Stimulated activated CD4-positive, alpha-beta T cell treated with anti-CD3 and anti-CD28 coated beads, Interleukin-12 subunit alpha, Interleukin-12 subunit beta, amount 100 ng/mL, for 4 hours (primary cell): ENCODE measurements around the gene UBE2R2.

Experiments
- DNase-seq: peaks from one replicate; pipeline ENCODE4 v3.0.0-alpha.2; 2020

UBE2R2 gene

GRCh38 chr9:33885948-33886347, 69.0 kb downstream of the UBE2R2 start:
- DNase-seq = no peak

GRCh38 chr9:33893861-33894260, 76.9 kb downstream of the UBE2R2 start:
- no peak for DNase-seq

DNA sequence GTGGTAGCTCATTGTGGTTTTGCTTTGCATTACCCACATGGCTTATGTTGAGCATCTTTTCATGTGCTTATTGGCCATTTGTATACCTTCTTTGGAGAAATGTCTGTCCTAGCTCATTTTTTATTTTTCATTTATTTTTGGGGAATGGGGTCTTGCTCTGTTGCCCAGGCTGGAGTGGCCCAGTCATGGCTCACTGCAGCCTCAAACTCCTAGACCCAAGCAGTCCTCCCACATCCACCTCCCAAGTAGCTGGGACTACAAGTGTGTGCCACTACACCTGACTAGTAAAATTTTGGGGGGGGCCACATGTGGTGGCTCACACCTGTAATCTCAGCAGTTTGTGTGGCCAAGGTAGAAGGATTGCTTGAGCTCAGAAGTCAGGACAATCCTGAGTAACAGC, 77.4 kb downstream of the UBE2R2 start:
- DNase-seq = no peak

GRCh38 chr9:33903157-33903780, 86.3 kb downstream of the UBE2R2 start:
- DNase-seq = no peak

- no peak for DNase-seq
Observed at GRCh38 chr9:33905137-33905536, 88.2 kb downstream of the UBE2R2 start.

- DNase-seq = no peak
Observed at GRCh38 chr9:33906769-33907168, 89.8 kb downstream of the UBE2R2 start.

DNA sequence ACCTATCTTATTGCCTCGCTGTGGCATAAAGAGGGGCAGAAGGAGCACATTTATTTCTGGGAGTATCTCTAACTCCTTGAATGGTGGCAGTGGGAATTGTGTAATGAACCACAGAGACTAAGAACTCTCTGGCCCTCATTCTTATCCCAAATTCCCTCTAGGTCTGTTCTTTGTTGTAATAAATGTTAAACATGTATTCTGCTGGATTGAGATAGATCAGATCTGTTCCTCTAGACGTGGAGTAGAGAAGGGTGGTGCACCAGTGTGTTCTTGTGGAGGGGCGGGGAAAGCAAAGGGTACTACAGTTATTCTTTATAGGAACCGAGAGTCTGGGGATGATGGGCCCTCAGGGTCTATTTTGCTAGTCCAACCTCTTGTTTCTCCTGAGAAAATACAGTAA, 90.4 kb downstream of the UBE2R2 start:
- no peak for DNase-seq

- no peak for DNase-seq
Observed at GRCh38 chr9:33908114-33908513, 91.2 kb downstream of the UBE2R2 start.

DNA sequence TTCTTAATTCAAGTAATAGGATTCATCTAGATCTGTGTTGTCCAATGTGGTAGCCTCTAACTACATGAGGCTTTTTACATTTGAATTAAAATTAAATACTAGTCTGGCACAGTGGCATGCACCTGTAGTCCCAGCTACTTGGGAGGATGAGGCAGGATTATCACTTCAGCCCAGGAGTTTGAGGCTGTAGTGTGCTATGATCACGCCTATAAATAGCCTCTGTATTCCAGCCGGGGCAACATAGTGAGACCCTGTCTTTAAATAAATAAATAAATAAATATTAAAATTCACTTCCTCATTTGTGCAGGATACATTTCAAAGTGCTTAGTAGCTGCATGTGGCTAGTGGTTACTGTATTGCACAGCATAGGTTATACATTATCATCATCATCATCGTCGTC, 91.8 kb downstream of the UBE2R2 start:
- no peak for DNase-seq

GRCh38 chr9:33913541-33913940, 96.6 kb downstream of the UBE2R2 start:
- DNase-seq = no peak

DNA sequence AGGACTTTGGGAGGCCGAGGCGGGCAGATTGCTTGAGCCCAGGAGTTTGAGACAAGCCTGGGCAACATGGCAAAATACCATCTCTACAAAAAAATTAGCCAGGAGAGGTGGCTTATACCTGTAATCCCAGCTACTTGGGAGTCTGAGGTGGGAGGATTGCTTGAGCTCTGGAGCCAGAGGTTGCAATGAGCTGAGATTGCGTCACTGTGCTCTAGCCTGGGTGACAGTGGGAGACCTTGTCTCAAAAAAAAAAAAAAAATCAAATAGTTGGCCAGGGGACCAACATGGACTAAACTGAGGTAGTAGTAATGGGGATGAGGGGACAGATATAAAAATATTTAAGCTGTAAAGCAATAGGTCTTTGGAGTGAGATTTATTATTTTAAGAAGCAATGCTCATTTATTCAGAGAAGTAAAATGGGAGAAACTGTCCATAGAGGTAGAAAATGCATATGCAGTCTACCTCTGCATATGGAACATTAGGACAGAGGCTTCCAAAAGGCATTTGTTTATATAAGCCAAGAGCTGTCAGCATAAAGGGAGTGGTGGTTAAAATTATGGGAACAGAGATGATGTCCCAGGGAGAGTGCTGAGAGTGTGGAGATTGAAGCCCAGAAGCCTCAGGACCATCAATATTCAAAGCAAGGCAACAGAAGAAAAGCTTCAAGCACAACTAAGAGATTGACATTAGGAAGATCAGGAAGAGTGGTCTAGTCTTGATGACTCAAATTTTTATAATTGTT, 98.1 kb downstream of the UBE2R2 start:
- DNase-seq = no peak

DNA sequence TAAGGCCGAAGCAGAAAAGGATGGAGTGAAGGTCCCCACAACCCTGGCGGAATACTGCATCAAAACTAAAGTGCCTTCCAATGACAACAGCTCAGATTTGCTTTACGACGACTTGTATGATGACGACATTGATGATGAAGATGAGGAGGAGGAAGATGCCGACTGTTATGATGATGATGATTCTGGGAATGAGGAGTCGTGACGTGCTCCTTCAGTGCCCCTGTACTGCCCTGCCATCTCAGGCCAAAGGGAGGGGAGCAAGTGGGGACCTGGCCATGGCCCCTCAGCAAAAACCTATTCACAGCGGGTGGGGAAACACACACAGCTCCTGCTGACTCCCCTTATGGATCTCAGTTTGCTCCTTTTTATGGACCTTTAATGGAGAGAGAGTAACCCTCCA, 100.1 kb downstream of the UBE2R2 start:
- no peak for DNase-seq

- DNase-seq = no peak
Observed at GRCh38 chr9:33919276-33919897, 102.4 kb downstream of the UBE2R2 start.

DNA sequence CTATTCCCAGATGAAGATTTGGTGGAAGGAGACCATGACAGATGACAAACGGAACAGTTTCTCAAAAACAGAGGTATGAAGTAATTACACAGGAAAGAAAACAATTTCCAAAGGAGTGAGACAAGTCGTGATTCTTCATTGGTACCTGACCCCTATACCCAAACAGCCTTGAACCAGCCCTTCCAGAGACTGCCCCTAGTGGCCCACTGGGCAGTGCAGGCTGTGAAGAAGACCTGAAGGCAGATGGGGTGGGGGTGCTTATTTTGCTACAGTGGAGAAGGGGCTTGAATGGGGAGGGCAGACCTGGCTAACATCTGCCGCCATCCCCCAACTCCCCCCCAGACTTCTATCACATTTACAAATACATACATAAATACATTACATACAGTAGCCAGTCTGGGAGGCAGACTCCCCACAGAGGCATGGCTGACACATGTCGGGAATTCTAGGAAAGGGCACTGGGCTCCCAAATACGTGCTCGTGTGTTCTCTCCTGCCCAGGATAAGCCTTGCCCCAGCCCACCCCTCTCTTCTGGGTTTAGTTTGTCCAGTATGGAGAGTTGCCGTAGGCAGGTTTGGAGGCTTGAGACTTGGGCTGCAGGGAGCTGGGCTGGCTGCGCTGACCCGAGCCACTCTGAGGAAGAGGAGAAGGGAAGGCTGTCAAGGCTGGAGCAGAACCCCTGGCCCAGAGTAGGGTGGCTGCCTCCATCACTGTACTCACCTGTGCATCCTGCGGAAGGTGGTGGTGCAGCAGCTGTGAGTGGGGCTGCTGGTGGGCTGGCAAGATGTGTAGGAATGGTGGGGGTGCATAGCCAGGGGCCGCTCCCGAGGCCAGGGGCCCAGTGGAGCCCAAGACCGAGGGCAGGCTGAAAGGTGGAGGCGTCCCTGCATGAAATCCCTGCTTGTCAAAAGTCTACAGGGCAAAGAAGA, 105.3 kb downstream of the UBE2R2 start:
- DNase-seq = no peak

GRCh38 chr9:33923079-33923478, 106.1 kb downstream of the UBE2R2 start:
- no peak for DNase-seq

DNA sequence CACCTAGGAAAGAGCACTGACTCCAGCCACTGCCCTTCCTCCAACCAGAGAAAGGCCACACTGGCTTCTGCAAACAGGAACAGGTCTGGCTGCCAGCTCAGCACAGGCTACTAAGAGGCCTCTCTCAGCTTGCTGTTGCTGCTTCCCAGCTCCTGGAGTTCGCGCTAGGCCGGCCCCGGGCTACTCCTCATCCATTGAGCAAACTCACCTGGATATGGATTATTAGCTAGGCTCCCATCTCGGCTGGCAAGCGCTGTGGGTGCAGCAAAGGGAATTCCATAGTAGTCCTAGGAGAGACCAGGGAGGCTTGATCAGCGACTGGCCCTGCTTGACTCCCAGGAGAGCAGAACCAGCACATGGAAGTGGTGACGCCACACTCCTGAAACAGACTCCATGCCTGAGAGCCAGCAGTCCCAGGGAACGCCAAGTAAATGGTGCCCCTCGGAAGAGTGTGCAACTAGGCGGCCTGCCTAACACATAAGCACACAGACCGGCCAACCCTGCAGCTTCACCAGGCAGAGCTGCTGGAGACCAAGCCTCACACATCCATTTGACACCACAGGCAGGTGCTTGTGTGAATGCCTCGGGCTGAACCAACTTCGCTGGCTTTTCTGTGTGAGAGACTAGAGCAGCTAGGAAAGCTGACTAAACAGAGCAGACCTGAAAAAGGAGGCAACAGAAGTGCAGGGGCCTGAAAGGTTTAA, 107.2 kb downstream of the UBE2R2 start:
- no peak for DNase-seq

DNA sequence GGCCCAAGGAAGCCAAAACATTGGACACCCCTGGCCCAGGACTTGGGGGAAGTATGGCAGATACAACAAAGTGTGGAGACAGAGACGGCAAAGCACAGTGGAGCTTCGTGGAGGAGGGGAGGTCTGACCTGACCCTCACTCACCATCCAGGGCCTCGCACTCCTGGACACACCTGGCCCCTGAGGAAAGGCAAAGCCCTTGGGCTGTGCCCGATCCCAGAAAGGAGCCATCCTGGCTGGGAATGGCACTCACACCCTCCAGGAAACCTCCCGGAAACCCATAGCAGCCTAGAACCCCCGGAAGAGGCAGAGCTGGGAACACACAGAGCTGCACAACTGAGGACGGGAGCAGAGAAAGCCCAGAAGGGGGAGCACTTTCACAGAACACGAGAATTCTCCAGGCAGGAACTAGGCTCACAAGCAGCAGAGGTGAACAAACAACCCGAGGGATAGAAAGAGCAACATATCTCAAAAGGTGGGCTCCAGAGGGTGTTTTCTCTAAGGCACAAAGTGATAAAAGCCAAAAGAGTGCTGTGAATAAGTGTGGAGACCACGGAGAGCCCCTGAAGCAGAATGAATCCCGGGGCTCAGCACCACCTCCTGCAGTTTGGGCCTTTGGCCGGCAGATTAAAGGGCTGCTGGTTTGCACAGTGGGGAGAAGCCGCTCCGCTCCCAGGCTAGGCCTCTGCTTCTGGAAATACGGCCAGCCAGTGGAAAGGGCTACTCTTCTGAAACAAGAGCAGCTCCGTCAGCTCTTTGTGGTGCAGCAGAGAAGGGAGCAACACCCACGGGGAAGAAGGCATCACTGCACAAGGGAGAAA, 108.2 kb downstream of the UBE2R2 start:
- DNase-seq = no peak

DNA sequence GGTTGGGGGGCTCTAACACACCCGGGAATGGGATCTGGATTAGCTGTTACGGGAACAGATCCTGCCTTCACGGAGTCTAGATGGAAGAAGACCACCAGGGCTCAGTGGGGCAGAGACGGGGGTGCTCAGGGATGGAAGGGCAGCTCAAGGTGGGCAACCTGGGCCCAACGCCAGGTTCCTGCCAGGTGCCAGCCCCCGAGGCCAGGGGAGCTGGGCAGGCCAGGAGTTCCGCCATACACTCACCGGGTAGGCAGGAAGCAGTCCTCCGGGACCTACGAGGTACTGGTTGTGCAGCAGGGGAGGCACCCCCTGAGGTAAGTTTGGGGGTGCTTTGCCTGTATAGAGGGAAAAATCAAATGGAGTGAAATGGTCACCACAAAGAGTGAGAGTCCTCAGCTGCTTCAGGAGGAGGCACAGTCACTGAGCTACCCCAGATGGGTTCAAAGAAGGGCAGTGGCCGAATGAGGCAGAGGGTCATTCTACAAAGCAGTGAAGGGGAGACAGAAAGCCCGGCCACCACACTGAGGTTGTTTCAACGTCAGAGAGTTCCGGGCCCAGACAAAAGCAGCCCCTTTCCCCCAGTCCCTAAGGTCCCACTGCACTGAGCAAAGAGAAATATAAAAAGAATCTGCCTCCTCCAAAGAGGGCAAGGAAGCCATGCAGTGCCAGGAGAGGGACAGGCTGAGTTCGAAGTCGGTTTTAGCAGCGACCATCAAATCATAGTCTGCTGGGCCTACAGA, 110.0 kb downstream of the UBE2R2 start:
- DNase-seq = no peak

GRCh38 chr9:33927694-33928093, 110.7 kb downstream of the UBE2R2 start:
- no peak for DNase-seq

GRCh38 chr9:33931326-33931725, 114.4 kb downstream of the UBE2R2 start:
- DNase-seq = no peak
